ENCODE data around the gene CAMKK2.
A peak's percentile ranks its signal among the peaks of the same experiment; 100 is the strongest.
"Not testable (repeated sequence)": the region's sequence is repeated elsewhere in the genome, so short reads cannot be mapped to it uniquely, and the experiment has no call there.

CAMKK2 gene

GRCh38 chr12:121297435-121297991 lies 1.0 kb upstream of the CAMKK2 start:
- peak in 1 of 2 experiments; percentile 25 for DNase-seq

GRCh38 chr12:121295746-121296617 lies 527 bp downstream of the CAMKK2 start:
- DNase-seq: peak in 1 of 2 experiments; percentile 26

GRCh38 chr12:121295116-121295745 lies 1.3 kb downstream of the CAMKK2 start:
- peak in 1 of 2 experiments; percentile 19 for DNase-seq

GRCh38 chr12:121294151-121294889 lies 2.2 kb downstream of the CAMKK2 start:
- DNase-seq: no peak

GRCh38 chr12:121293603-121294002 lies 2.9 kb downstream of the CAMKK2 start:
- DNase-seq: no peak

- DNase-seq: no peak
Observed at GRCh38 chr12:121290410-121290809, 6.1 kb downstream of the CAMKK2 start.

GRCh38 chr12:121289962-121290361 lies 6.5 kb downstream of the CAMKK2 start:
- DNase-seq: no peak

GRCh38 chr12:121288986-121289385 lies 7.5 kb downstream of the CAMKK2 start:
- DNase-seq: no peak

GRCh38 chr12:121288158-121288845 lies 8.2 kb downstream of the CAMKK2 start:
- no peak for DNase-seq

- DNase-seq: no peak
Observed at GRCh38 chr12:121287267-121287954, 9.1 kb downstream of the CAMKK2 start.

GRCh38 chr12:121285856-121286255 lies 10.7 kb downstream of the CAMKK2 start:
- no peak for DNase-seq

- DNase-seq: no peak
Observed at GRCh38 chr12:121284551-121285390, 11.7 kb downstream of the CAMKK2 start.

GRCh38 chr12:121283841-121284240 lies 12.7 kb downstream of the CAMKK2 start:
- DNase-seq: no peak

- DNase-seq: no peak
Observed at GRCh38 chr12:121283388-121283787, 13.1 kb downstream of the CAMKK2 start.

GRCh38 chr12:121282910-121283309 lies 13.6 kb downstream of the CAMKK2 start:
- DNase-seq: not testable (repeated sequence)

GRCh38 chr12:121282072-121282742 lies 14.3 kb downstream of the CAMKK2 start:
- no peak for DNase-seq

- DNase-seq: not testable (repeated sequence)
Observed at GRCh38 chr12:121281116-121281515, 15.4 kb downstream of the CAMKK2 start.

- not testable (repeated sequence) for DNase-seq
Observed at GRCh38 chr12:121280531-121280930, 16.0 kb downstream of the CAMKK2 start.

GRCh38 chr12:121279507-121279915 lies 17.0 kb downstream of the CAMKK2 start:
- no peak for DNase-seq

GRCh38 chr12:121279071-121279375 lies 17.5 kb downstream of the CAMKK2 start:
- no peak for DNase-seq

All from NCI-H524 (cell line).